SH-SY5Y (cell line): Measurements from ENCODE around the gene RBFOX1.

Source experiments
- GATA2 ChIP-seq: IDR thresholded peaks from 2 replicates; pipeline ENCODE4 v1.6.1; 2011; ENCODE audit warnings: mild to moderate bottlenecking, low read depth, low read length
- GATA3 ChIP-seq: IDR thresholded peaks from 2 replicates; pipeline ENCODE4 v1.6.1; 2011; ENCODE audit warnings: low read depth, mild to moderate bottlenecking, low read length, moderate library complexity

DNA sequence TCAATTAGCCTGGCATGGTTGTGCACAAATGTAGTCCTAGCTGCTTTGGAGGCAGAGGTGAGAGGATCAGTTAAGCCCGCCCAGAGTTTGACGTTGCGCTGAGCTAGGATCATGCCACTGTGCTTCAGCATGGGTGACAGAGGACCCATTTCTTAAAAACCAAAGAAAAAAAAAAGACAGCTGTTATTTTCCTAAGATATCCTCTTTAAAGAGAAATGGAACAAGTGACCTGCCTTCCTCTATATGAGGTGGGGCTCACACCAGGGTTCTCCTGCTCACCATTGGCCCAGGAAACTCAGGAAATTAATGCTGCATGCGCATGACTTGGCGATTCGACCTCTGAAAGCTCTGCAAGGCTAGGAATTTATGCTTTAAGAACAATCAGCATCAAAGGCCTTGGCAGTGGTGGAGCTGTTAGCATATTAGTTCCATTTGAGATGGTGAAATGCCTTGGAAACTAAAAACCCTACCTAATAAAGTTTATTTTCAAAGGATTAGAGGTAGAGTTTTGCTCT lies 108.3 kb downstream of the RBFOX1 start:
- TF ChIP-seq GATA2 (no peak), GATA3 (no peak)
